CD4-positive, alpha-beta T cell treated with Interleukin-17A for 4 hours (primary cell): ENCODE measurements around the gene IFFO2.

Experiments
- DNase-seq: peaks from one replicate; pipeline ENCODE4 v3.0.0-alpha.2; 2020; ENCODE audit warnings: mixed read lengths

The IFFO2 gene

GRCh38 chr1:18949686-18950400, 6.6 kb downstream of the IFFO2 start:
- DNase-seq = peak; percentile 44

GRCh38 chr1:18948913-18949685, 7.4 kb downstream of the IFFO2 start:
- no peak for DNase-seq

GRCh38 chr1:18948048-18948912, 8.2 kb downstream of the IFFO2 start:
- DNase-seq = peak; percentile 78

- no peak for DNase-seq
Observed at GRCh38 chr1:18947570-18947969, 8.9 kb downstream of the IFFO2 start.

- no peak for DNase-seq
Observed at GRCh38 chr1:18946550-18947381, 9.7 kb downstream of the IFFO2 start.

- DNase-seq = no peak
Observed at GRCh38 chr1:18945401-18945849, 11.1 kb downstream of the IFFO2 start.

GRCh38 chr1:18944810-18945209, 11.7 kb downstream of the IFFO2 start:
- DNase-seq = no peak

- no peak for DNase-seq
Observed at GRCh38 chr1:18943914-18944572, 12.4 kb downstream of the IFFO2 start.

- no peak for DNase-seq
Observed at GRCh38 chr1:18943162-18943561, 13.3 kb downstream of the IFFO2 start.

GRCh38 chr1:18942340-18942739, 14.1 kb downstream of the IFFO2 start:
- no peak for DNase-seq

- no peak for DNase-seq
Observed at GRCh38 chr1:18941221-18942141, 15.0 kb downstream of the IFFO2 start.

- DNase-seq = no peak
Observed at GRCh38 chr1:18940303-18941020, 16.0 kb downstream of the IFFO2 start.

- DNase-seq = no peak
Observed at GRCh38 chr1:18939398-18940302, 16.8 kb downstream of the IFFO2 start.

- DNase-seq = no peak
Observed at GRCh38 chr1:18938707-18939070, 17.8 kb downstream of the IFFO2 start.

- no peak for DNase-seq
Observed at GRCh38 chr1:18938008-18938706, 18.3 kb downstream of the IFFO2 start.

GRCh38 chr1:18937539-18937938, 18.9 kb downstream of the IFFO2 start:
- DNase-seq = no peak

GRCh38 chr1:18936814-18937481, 19.5 kb downstream of the IFFO2 start:
- DNase-seq = no peak

GRCh38 chr1:18936471-18936813, 20.0 kb downstream of the IFFO2 start:
- no peak for DNase-seq
